ENCODE measurements around the gene F7.

The F7 gene

DNA sequence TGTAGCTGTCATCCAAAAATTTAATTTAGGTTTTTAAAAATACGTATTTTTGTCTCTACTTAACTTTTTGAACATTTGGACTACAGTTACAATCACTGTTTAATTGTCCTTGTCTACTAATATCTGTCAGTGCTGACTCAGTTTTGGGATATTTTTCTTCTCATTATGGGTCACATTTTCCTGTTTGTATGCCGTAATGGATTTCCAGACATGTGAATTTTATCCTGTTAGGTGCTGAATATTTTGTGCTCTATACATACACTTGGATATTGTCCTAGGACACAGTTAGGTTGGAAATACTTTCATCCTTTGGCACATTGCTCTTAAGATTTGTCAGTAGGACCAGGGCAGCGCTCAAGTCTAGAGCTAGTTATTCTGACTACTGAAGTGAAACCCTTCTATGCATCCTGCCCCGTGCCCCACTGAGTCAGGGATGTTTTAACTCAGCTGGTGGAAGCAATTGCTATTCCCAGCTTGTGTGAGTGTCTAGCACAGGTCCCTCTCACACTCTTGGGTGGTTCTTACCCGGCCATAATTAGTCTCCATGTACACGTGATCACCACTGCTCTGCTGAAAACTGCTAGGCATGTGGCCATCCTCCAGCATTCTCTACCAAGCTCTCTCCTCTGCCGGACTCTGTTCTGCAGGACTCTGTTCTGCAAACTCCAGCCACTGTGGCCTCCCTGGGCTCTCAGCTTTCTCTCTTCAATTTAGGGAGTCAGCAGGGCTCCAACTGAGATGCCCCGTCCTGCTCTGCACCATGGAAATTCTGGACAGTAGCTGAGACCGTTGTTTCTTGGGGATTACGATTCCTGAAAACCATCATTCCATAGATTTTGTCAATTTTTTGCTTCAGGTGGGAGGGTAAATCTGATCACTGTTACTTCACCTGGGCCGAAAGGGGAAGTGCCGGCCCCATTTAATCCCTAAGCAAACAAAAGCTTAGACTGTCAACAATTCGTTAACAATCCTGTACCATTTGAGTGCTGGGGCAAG lies 64.0 kb downstream of the F7 start:
- DNase-seq (ENCODE audit: low read depth, low spot score) = no peak
